Hair follicle dermal papilla cell (primary cell): ENCODE results near the gene SATL1. TPM values are rescaled to one million over a fixed set of nuclear protein-coding genes. Genes with fewer than 3 reads are reported as not detected.

Source experiments
- total RNA-seq: library from RNA; depleted of rRNA; stranded (reverse); fragments of >200 nt; gene quantifications from 2 replicates; pipeline ENCODE4 v1.2.3, GENCODE V29; 2012

The SATL1 gene
- not detected in 2 replicates for total RNA-seq

GRCh38 chrX:85243761-85244449, at the start of gene SATL1, which contains the start of gene ZNF711:
SATL1 (minus strand) TSS chrX:85243779; CDS start chrX:85108968, 134,811 bp downstream.
ZNF711 (plus strand) TSS chrX:85243991; CDS start chrX:85247573, 3,582 bp downstream.

Other genes starting within 250 kb of the SATL1 start
- 10.7 and 13.0 TPM in 2 replicates for gene APOOL, start 239.9 kb downstream of the SATL1 start, total RNA-seq
- 1.1 and 1.9 TPM in 2 replicates for gene ZNF711, start 212 bp upstream of the SATL1 start, total RNA-seq
- gene POF1B, start 135.9 kb upstream of the SATL1 start, total RNA-seq: not detected in 2 replicates